Bronchial epithelial cell (primary cell): ENCODE measurements around the gene LSAMP. TPM values are rescaled to one million over a fixed set of nuclear protein-coding genes. Genes with fewer than 3 reads are reported as not detected.
A peak's percentile ranks its signal among the peaks of the same experiment; 100 is the strongest.

Experiments
- DNase-seq: peaks from one replicate; pipeline ENCODE4 v3.0.0-alpha.2; 2010; ENCODE audit warnings: low read depth
- FAIRE-seq: peaks from 2 replicates; lab custom pipeline; 2011; peaks lifted over from hg19 to GRCh38; lab: Jason Lieb, UNC
- H3K27me3 ChIP-seq: 2 replicates; pipeline ENCODE4 v1.5.1; 2011; ENCODE audit warnings: low read length; ENCODE audit not compliant: control insufficient read depth, insufficient read depth
- H3K36me3 ChIP-seq: 2 replicates; pipeline ENCODE4 v1.5.1; 2011; ENCODE audit warnings: low read length; ENCODE audit not compliant: control insufficient read depth, insufficient read depth
- H3K4me3 ChIP-seq: 2 replicates; pipeline ENCODE4 v1.5.1; 2011; ENCODE audit warnings: mild to moderate bottlenecking, low read depth, low read length, control low read depth
- total RNA-seq: library from RNA; depleted of rRNA; stranded (reverse); fragments of >200 nt; gene quantifications from 2 replicates; pipeline ENCODE4 v1.2.1, GENCODE V29; 2014
- TF ChIP-seq, protein P1 (sequence below): IDR thresholded peaks from 2 replicates; pipeline ENCODE4 v1.5.1; 2011; ENCODE audit warnings: mild to moderate bottlenecking, moderate library complexity, low read length, control low read depth, inconsistent platforms; ENCODE audit not compliant: insufficient read depth, severe bottlenecking

Gene LSAMP
- total RNA-seq, 1 donor from 2014 or later: 0.26 TPM

DNA sequence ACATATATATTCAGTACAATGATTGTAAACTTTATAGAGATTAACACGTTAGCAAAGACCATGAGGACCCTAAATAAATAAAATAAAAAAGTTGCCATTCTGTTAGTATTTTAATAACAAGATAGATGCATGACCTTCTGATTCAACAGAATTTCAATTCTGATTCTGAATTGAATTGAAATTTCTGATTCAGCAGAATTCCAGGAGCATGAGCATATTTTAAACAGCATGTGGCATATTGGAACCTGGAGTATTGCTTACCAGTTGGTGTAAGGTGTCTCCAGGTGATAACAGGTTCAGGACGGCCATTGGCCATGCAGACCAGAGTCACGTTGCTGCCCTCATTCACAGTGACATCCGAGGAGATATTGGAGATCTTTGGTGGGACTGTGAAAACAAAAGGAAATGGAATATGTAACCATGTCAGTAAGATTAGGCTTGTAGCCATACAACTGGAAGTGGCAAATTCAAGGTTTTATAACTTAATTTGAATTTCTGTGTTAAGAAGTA, 426.0 kb downstream of the LSAMP start:
- TF ChIP-seq, protein P1, sequence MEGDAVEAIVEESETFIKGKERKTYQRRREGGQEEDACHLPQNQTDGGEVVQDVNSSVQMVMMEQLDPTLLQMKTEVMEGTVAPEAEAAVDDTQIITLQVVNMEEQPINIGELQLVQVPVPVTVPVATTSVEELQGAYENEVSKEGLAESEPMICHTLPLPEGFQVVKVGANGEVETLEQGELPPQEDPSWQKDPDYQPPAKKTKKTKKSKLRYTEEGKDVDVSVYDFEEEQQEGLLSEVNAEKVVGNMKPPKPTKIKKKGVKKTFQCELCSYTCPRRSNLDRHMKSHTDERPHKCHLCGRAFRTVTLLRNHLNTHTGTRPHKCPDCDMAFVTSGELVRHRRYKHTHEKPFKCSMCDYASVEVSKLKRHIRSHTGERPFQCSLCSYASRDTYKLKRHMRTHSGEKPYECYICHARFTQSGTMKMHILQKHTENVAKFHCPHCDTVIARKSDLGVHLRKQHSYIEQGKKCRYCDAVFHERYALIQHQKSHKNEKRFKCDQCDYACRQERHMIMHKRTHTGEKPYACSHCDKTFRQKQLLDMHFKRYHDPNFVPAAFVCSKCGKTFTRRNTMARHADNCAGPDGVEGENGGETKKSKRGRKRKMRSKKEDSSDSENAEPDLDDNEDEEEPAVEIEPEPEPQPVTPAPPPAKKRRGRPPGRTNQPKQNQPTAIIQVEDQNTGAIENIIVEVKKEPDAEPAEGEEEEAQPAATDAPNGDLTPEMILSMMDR: no peak
- Histone ChIP-seq H3K27me3 (no peaks in the 10 kb centered on the region), H3K36me3 (no peaks in the 10 kb centered on the region), H3K4me3 (no peak overlapping the region)
- FAIRE-seq (no peak), DNase-seq (no peak)

DNA sequence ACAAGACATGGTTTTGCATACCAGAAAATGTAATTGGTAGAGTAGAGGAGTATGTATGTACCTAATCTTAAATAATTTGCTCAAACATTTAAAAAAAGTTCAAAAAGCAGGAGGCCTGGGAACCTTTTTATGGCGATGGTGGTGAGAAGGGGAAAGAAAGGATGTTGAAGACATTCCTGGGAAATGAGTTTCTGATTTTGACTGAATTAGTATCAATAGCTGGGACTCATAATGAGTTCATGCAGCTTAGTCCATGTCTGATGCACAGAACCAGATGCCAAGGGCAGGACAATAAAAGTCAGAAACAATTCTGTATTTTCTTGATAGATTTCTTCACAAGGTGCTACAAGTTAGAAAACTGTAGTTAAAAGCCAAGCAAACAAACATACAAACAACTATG, 426.6 kb downstream of the LSAMP start:
- TF ChIP-seq, protein P1: no peak
- no peaks in the 10 kb centered on the region for H3K27me3 ChIP-seq
- no peaks in the 10 kb centered on the region for H3K36me3 ChIP-seq
- H3K4me3 ChIP-seq: no peak overlapping the region
- DNase-seq: peak; percentile 34
- no peak for FAIRE-seq

DNA sequence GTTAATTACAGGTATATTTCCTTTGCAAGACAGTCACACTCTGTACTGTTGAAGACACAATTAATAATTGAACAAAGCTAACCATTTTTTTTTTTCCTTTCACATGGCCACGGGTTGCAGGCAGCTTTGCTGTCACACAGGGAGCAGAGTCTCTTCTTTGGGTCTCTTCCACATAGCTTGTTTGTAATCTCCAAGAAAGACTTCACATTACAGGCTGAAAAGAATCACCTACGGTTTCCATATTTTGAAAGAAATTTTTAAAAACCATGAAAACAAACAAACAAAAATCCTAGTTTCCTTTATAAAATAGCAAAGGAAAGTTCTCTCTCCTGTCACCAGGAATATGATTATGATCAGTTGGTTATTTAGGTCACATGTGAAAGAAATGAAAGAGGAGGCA, 429.4 kb downstream of the LSAMP start:
- no peaks in the 10 kb centered on the region for H3K27me3 ChIP-seq
- DNase-seq: no peak
- H3K36me3 ChIP-seq: no peaks in the 10 kb centered on the region
- no peak overlapping the region for H3K4me3 ChIP-seq
- no peak for FAIRE-seq
- TF ChIP-seq, protein P1: no peak

DNA sequence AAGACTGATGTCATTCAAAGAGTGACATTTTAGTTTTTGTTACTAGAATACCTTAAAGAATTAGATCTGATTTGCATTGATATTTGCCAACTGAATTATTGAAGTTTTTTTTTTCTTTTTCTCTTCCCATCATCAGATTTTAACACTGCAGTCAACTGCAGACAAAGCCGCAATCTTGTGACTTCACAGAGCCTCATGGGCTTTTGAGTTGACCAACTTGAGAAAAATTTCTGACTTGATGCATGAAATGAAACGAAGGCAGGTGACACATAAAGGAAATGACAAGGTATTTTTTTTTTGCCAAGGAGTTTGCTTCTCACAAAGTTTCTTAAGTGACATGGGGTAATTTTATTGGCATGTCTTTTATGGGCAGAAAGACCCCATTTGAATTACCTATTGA, 438.3 kb downstream of the LSAMP start:
- TF ChIP-seq, protein P1: no peak
- peak; percentile 56 for DNase-seq
- Histone ChIP-seq H3K4me3 (no peak overlapping the region), H3K27me3 (no peaks in the 10 kb centered on the region), H3K36me3 (no peaks in the 10 kb centered on the region)
- no peak for FAIRE-seq

DNA sequence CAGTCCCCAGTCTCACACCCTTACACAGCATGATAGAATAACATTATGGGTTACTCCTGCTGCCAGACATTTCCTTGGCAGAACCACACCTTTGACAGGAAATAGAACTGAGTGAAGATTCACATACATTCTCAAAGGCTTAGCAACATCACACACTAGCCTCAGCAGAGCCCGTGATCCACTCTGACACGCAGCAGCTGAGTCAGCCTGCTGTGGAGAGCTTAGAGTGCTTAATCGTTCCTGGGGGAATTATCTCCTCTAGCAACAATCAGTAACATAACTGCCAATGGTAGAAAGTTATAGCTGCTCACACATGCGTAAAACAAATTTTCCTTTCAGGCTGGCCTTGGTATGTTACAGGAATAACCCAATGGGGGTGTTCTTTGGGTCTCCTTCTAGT, 439.9 kb downstream of the LSAMP start:
- FAIRE-seq (peak; percentile 84), DNase-seq (peak; percentile 97)
- Histone ChIP-seq H3K36me3 (no peaks in the 10 kb centered on the region), H3K27me3 (no peaks in the 10 kb centered on the region), H3K4me3 (no peak overlapping the region)
- TF ChIP-seq, protein P1: no peak

DNA sequence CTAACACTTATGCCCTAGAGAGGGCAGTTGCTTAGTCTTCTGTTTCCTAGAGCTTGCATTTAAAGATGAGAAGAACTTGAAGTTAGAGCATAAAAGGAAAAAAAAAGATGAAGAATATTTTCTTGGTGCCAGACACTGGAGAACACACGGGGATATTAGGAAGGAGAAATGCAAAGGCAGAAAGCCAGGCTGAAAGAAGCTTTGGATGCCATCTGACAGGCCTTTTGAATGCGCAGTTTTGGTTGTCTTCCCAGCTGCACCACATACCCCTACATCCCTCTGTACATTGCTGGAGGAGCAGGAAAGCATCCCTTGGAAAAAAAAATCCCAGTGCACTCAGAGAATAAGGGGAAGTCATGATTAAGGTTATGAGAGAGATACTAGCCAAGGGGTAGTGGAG, 443.1 kb downstream of the LSAMP start:
- H3K36me3 ChIP-seq: no peaks in the 10 kb centered on the region
- no peaks in the 10 kb centered on the region for H3K27me3 ChIP-seq
- H3K4me3 ChIP-seq: no peak overlapping the region
- DNase-seq (no peak), FAIRE-seq (no peak)
- TF ChIP-seq, protein P1: no peak
